ENCODE measurements around the gene NME1. TPM values are rescaled to one million over a fixed set of nuclear protein-coding genes. Genes with fewer than 3 reads are reported as not detected.
"Not testable (repeated sequence)": the region's sequence is repeated elsewhere in the genome, so short reads cannot be mapped to it uniquely, and the experiment has no call there.

NME1 gene
- total RNA-seq, 4 donors from 2014 or later, result 8.7 to 50.4 (median 20.2) TPM

DNA sequence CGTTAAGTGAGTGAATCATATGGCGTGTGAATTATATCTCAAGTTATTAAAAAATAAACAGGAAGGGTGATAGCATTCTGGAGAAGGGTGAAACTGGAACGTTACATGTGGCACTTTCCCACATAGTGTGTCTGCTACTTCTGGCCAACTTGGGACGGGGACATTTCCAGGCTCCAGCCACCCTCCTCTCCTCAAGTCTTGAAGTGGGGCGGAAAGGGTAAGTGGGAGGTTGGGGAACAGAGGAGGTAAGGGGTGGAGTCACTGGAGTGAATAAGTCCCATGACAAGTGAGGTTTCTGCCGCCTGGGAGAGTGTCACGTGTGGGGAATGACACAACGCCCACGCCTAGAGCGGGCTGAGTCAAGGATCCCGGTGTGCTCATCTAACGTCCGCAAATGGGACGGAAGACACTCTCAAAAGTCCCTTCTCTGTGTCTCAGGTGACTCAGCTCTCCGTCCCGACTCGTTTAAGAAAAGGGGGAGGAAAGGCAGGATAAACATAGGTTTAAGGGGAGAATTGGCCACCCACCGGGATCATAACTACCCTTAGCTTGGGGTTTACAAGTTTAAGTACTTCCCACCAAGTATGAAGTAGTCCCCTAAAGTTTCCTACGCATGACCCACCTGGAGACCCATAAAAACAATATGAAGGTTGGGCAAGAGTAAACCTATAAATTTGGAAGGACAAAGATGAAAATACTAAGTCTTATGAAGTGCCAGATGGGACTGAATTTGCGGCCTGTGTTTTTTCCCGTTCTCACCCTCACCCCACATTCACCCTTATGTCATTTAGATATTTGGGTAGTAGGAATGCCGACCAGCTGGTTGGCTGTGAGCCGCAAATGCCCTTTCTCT lies 31.5 kb upstream of the NME1 start:
- 18 to 20% methylated on average over 22 to 23 of the region's 23 CpGs for WGBS, 2 donors (ENCODE audit: low coverage in 1 of 2)
- Histone ChIP-seq H3K9me3 (no peaks in the 10 kb centered on the region), H3K27ac (peak overlapping the region; percentile 99 to 100 (median 100)), H3K4me1 (peaks cover 23 to 68% (median 40%) of the 10 kb centered on the region in 4 donors), H3K4me3 (peak overlapping the region in 3 of 4 donors; percentile 51 to 98 (median 87)), H3K27me3 (no peaks in the 10 kb centered on the region), H3K36me3 (no peaks in the 10 kb centered on the region)
- DNase-seq, result peak; percentile 93
- in situ Hi-C loops (cut with MboI; ENCODE audit: low pct_ligation_motif_present in 1 of 4, low pct_unique_long_range_greater_than_20kb in 1 of 4, low sequenced_read_pairs in 3 of 4) (no loop called here), intact Hi-C loops (cut with DNase I; ENCODE audit: low total_unique reads) (no loop called here)
- TF ChIP-seq EP300 (IDR thresholded peaks at IDR 0.05; ENCODE audit: low read depth) (peak; percentile 68), POLR2AphosphoS5 (IDR thresholded peaks at IDR 0.05) (peak; percentile 91 to 99 (median 99)), POLR2A (IDR thresholded peaks at IDR 0.05) (peak; percentile 98)
- TF ChIP-seq, protein P1, sequence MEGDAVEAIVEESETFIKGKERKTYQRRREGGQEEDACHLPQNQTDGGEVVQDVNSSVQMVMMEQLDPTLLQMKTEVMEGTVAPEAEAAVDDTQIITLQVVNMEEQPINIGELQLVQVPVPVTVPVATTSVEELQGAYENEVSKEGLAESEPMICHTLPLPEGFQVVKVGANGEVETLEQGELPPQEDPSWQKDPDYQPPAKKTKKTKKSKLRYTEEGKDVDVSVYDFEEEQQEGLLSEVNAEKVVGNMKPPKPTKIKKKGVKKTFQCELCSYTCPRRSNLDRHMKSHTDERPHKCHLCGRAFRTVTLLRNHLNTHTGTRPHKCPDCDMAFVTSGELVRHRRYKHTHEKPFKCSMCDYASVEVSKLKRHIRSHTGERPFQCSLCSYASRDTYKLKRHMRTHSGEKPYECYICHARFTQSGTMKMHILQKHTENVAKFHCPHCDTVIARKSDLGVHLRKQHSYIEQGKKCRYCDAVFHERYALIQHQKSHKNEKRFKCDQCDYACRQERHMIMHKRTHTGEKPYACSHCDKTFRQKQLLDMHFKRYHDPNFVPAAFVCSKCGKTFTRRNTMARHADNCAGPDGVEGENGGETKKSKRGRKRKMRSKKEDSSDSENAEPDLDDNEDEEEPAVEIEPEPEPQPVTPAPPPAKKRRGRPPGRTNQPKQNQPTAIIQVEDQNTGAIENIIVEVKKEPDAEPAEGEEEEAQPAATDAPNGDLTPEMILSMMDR (IDR thresholded peaks at IDR 0.05), result no peak

DNA sequence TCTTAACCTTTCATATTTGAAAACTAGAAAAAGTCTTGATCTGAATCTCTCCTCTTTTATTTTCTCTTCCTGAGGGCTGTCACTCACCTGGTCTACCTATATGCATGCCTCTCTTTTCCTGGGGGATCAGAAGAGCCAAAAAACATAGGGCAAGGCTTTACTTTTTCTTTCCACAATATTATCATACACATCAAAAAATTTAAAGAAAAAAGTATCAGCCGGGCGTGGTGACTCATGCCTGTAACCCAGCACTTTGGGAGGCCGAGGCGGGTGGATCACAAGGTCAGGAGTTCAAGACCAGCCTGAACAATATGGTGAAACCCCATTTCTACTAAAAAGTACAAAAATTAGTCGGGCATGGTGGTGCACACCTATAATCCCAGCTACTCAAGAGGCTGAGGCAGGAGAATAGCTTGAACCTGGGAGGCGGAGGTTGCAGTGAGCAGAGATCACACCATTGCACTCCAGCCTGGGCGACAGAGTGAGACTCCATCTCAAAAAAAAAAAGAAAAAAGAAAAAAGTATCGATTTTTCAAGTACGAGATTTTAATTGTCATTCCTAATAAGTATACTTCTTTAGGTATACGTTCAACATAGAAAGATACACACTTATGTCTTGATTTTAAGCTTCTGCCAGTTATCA lies 30.8 kb upstream of the NME1 start:
- H3K36me3 ChIP-seq; DNase-seq; intact Hi-C loops (cut with DNase I; ENCODE audit: low total_unique reads); H3K27me3 ChIP-seq; in situ Hi-C loops (cut with MboI; ENCODE audit: low pct_ligation_motif_present in 1 of 4, low pct_unique_long_range_greater_than_20kb in 1 of 4, low sequenced_read_pairs in 3 of 4); H3K4me3 ChIP-seq; H3K9me3 ChIP-seq: not testable (repeated sequence)
- 92 to 94% methylated on average over 10 of the region's 10 CpGs for WGBS, 2 donors (ENCODE audit: low coverage in 1 of 2)
- Histone ChIP-seq H3K4me1 (peaks cover 21 to 62% (median 38%) of the 10 kb centered on the region in 4 donors), H3K27ac (peak overlapping the region; percentile 99 to 100 (median 100))

DNA sequence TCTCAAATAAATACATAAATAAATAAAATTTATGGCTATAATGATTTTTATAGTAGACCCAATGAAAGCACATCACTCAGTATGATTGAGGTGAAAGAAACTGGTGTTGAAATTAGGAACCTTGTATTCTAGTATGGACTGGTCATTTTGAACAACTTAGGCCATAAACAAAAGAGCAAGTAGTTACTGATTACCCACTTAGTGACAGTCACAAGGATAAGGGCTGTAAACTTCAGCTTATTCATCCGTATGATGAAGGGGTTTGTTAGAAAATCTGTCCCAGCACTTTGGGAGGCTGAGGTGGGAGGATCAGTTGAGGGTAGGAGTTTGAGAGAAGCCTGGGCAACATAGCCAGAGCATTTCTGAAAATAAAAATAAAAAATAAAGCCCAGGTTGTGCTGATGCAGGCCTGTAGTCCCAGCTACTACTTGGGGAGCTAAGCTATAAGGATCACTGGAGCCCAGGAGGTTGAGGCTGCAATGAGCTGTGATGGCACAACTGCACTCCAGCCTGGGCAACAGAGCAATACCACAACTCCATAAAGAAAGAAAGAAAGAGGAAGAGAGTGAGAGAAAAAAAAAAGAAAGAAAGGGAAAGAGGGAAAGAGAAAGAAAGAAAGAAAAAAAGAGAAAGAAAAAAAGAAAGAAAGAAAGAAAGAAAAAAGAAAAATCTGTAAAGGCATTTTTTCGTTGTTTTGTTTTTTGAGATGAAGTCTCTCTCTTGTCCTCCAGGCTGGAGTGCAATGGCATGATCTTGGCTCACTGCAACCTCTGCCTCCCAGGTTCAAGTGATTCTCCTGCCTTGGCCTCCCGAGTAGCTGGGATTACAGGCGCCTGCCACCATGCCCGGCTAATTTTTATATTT lies 28.5 kb upstream of the NME1 start:
- no peak for DNase-seq
- in situ Hi-C loops (cut with MboI; ENCODE audit: low pct_ligation_motif_present in 1 of 4, low pct_unique_long_range_greater_than_20kb in 1 of 4, low sequenced_read_pairs in 3 of 4) (no loop called here), intact Hi-C loops (cut with DNase I; ENCODE audit: low total_unique reads) (no loop called here)

DNA sequence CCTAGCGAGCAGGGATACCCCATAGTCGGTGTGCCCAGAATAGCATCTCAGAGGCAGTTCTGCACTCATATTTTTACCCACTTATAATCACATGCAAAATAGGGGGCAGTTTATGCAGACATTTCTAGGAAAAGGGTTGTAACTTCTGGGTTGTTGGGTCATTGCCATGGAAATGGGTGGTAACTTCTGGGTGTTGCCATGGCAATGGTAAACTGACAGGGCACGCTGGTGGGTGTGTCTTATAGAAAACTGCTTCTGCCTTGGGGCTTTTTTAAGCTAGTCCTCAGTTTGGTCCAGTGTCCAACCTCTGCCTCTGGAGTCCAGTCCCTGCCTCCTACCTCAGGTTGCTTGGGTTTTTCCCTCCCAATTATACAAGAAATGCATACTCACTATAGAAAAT lies 25.3 kb upstream of the NME1 start:
- H3K27ac ChIP-seq, result no peak overlapping the region
- WGBS, 2 donors (ENCODE audit: low coverage in 1 of 2), result 37 to 38% methylated on average over 1 to 3 of the region's 3 CpGs
- H3K36me3 ChIP-seq, result no peaks in the 10 kb centered on the region
- intact Hi-C loops (cut with DNase I; ENCODE audit: low total_unique reads), result no loop called here
- H3K4me1 ChIP-seq, result peaks cover 0 to 53% (median 17%) of the 10 kb centered on the region in 4 donors
- TF ChIP-seq EP300 (IDR thresholded peaks at IDR 0.05; ENCODE audit: low read depth), result no peak
- TF ChIP-seq POLR2AphosphoS5 (IDR thresholded peaks at IDR 0.05), result no peak
- TF ChIP-seq, protein P1 (IDR thresholded peaks at IDR 0.05), result no peak
- TF ChIP-seq POLR2A (IDR thresholded peaks at IDR 0.05), result no peak
- DNase-seq, result no peak
- H3K9me3 ChIP-seq, result no peaks in the 10 kb centered on the region
- H3K4me3 ChIP-seq, result no peak overlapping the region
- no peaks in the 10 kb centered on the region for H3K27me3 ChIP-seq
- in situ Hi-C loops (cut with MboI; ENCODE audit: low pct_ligation_motif_present in 1 of 4, low pct_unique_long_range_greater_than_20kb in 1 of 4, low sequenced_read_pairs in 3 of 4), result no loop called here

More for the DNA sequence above, 28.5 kb upstream of the NME1 start:
- 79 to 82% methylated on average over 5 of the region's 5 CpGs for WGBS, 2 donors (ENCODE audit: low coverage in 1 of 2)
- Histone ChIP-seq H3K36me3 (no peaks in the 10 kb centered on the region), H3K27me3 (no peaks in the 10 kb centered on the region), H3K27ac (peak overlapping the region; percentile 48 to 68 (median 64)), H3K4me3 (no peak overlapping the region), H3K9me3 (no peaks in the 10 kb centered on the region), H3K4me1 (peaks cover 8 to 51% (median 18%) of the 10 kb centered on the region in 4 donors)
- TF ChIP-seq, protein P1 (IDR thresholded peaks at IDR 0.05), result no peak
- TF ChIP-seq EP300 (IDR thresholded peaks at IDR 0.05; ENCODE audit: low read depth) (no peak), POLR2AphosphoS5 (IDR thresholded peaks at IDR 0.05) (no peak), POLR2A (IDR thresholded peaks at IDR 0.05) (no peak)

Data from transverse colon (tissue), 4 donors.